LoVo (cell line): ENCODE results near the gene MATN1.

Experiments used
- DNase-seq: peaks from one replicate; pipeline ENCODE4 v3.0.0-alpha.2; 2016; ENCODE audit warnings: low spot score

MATN1 gene

DNA sequence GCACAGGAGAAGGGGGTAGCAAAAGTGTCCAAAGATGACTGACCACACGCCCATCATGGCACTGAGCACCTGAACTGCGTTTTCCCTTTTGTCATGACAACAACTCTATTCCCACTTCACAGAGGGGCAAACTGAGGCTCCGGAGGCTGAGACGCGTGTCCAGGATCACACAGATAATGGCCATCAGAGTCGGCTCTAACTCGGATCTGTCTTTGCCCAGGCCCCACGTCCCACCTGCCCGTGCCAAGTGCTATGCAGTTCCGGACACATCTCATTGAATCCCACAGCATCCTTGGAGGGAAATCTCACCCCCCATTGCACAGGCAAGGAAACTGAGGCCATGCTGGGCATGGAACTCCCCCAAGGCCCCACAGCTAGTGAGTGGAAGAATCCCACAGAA is 62.1 kb downstream of the MATN1 start:
- DNase-seq, result no peak
